Measurements from ENCODE around the gene HES4.
"Not testable (repeated sequence)": the region's sequence is repeated elsewhere in the genome, so short reads cannot be mapped to it uniquely, and the experiment has no call there.

HES4 gene

GRCh38 chr1:1033009-1033587, 33.2 kb upstream of the HES4 start:
- Histone ChIP-seq H3K27ac (ENCODE audit: low read depth, low read length, severe bottlenecking) (no peak overlapping the region), H3K4me1 (ENCODE audit: control insufficient read depth, insufficient read depth, low read length, poor library complexity, severe bottlenecking) (peaks cover 14% of the 10 kb centered on the region), H3K4me3 (ENCODE audit: extremely low read depth, insufficient read depth, low read length, poor library complexity, severe bottlenecking) (peak overlapping the region; percentile 32), H3K36me3 (ENCODE audit: control insufficient read depth, insufficient read depth, low read length) (peaks cover 18% of the 10 kb centered on the region), H3K9me3 (ENCODE audit: control insufficient read depth, low read length) (no peaks in the 10 kb centered on the region)
- 0 to 1% methylated on average over 40 to 41 of the region's 73 CpGs for WGBS, 2 experiments (ENCODE audit: insufficient coverage in 2 of 2)

GRCh38 chr1:1032424-1032823, 32.5 kb upstream of the HES4 start:
- Histone ChIP-seq H3K9me3 (ENCODE audit: control insufficient read depth, low read length) (no peaks in the 10 kb centered on the region), H3K4me3 (ENCODE audit: extremely low read depth, insufficient read depth, low read length, poor library complexity, severe bottlenecking) (no peak overlapping the region), H3K36me3 (ENCODE audit: control insufficient read depth, insufficient read depth, low read length) (peaks cover 21% of the 10 kb centered on the region), H3K4me1 (ENCODE audit: control insufficient read depth, insufficient read depth, low read length, poor library complexity, severe bottlenecking) (peaks cover 14% of the 10 kb centered on the region), H3K27ac (ENCODE audit: low read depth, low read length, severe bottlenecking) (no peak overlapping the region)
- WGBS, 2 experiments (ENCODE audit: insufficient coverage in 2 of 2) = 59 to 63% methylated on average over 16 of the region's 16 CpGs

- 94 to 98% methylated on average over 4 to 11 of the region's 11 CpGs for WGBS, 2 experiments (ENCODE audit: insufficient coverage in 2 of 2)
- Histone ChIP-seq H3K9me3 (ENCODE audit: control insufficient read depth, low read length) (no peaks in the 10 kb centered on the region), H3K36me3 (ENCODE audit: control insufficient read depth, insufficient read depth, low read length) (peaks cover 22% of the 10 kb centered on the region), H3K27ac (ENCODE audit: low read depth, low read length, severe bottlenecking) (peak overlapping the region; percentile 16), H3K4me3 (ENCODE audit: extremely low read depth, insufficient read depth, low read length, poor library complexity, severe bottlenecking) (no peak overlapping the region), H3K4me1 (ENCODE audit: control insufficient read depth, insufficient read depth, low read length, poor library complexity, severe bottlenecking) (peaks cover 15% of the 10 kb centered on the region)
Measured at GRCh38 chr1:1031659-1032235, 31.9 kb upstream of the HES4 start.

- H3K4me1 ChIP-seq (ENCODE audit: control insufficient read depth, insufficient read depth, low read length, poor library complexity, severe bottlenecking) = peaks cover 22% of the 10 kb centered on the region
- H3K27ac ChIP-seq (ENCODE audit: low read depth, low read length, severe bottlenecking) = peak overlapping the region; percentile 16
- not testable (repeated sequence) for H3K4me3 ChIP-seq (ENCODE audit: extremely low read depth, insufficient read depth, low read length, poor library complexity, severe bottlenecking); H3K9me3 ChIP-seq (ENCODE audit: control insufficient read depth, low read length)
- peaks cover 25% of the 10 kb centered on the region for H3K36me3 ChIP-seq (ENCODE audit: control insufficient read depth, insufficient read depth, low read length)
- WGBS, 2 experiments (ENCODE audit: insufficient coverage in 2 of 2) = 57 to 69% methylated on average over 4 to 7 of the region's 7 CpGs
Measured at GRCh38 chr1:1030867-1031658, 31.2 kb upstream of the HES4 start.

GRCh38 chr1:1027791-1028190, 27.9 kb upstream of the HES4 start:
- Histone ChIP-seq H3K4me3 (ENCODE audit: extremely low read depth, insufficient read depth, low read length, poor library complexity, severe bottlenecking) (no peak overlapping the region), H3K36me3 (ENCODE audit: control insufficient read depth, insufficient read depth, low read length) (peaks cover 21% of the 10 kb centered on the region), H3K27ac (ENCODE audit: low read depth, low read length, severe bottlenecking) (no peak overlapping the region), H3K9me3 (ENCODE audit: control insufficient read depth, low read length) (no peaks in the 10 kb centered on the region), H3K4me1 (ENCODE audit: control insufficient read depth, insufficient read depth, low read length, poor library complexity, severe bottlenecking) (peaks cover 47% of the 10 kb centered on the region)
- WGBS, 2 experiments (ENCODE audit: insufficient coverage in 2 of 2) = 86 to 88% methylated on average over 7 to 10 of the region's 17 CpGs

GRCh38 chr1:1026599-1027413, 26.9 kb upstream of the HES4 start:
- Histone ChIP-seq H3K36me3 (ENCODE audit: control insufficient read depth, insufficient read depth, low read length) (peaks cover 26% of the 10 kb centered on the region), H3K27ac (ENCODE audit: low read depth, low read length, severe bottlenecking) (no peak overlapping the region), H3K4me3 (ENCODE audit: extremely low read depth, insufficient read depth, low read length, poor library complexity, severe bottlenecking) (no peak overlapping the region), H3K4me1 (ENCODE audit: control insufficient read depth, insufficient read depth, low read length, poor library complexity, severe bottlenecking) (peaks cover 50% of the 10 kb centered on the region), H3K9me3 (ENCODE audit: control insufficient read depth, low read length) (no peaks in the 10 kb centered on the region)
- WGBS, 2 experiments (ENCODE audit: insufficient coverage in 2 of 2) = 83 to 91% methylated on average over 10 of the region's 21 CpGs

- 93 to 97% methylated on average over 6 to 8 of the region's 10 CpGs for WGBS, 2 experiments (ENCODE audit: insufficient coverage in 2 of 2)
- no peak overlapping the region for H3K27ac ChIP-seq (ENCODE audit: low read depth, low read length, severe bottlenecking)
Measured at GRCh38 chr1:1025730-1026129, 25.8 kb upstream of the HES4 start.

GRCh38 chr1:1024771-1025699, 25.1 kb upstream of the HES4 start:
- H3K36me3 ChIP-seq (ENCODE audit: control insufficient read depth, insufficient read depth, low read length) = peaks cover 26% of the 10 kb centered on the region
- H3K4me1 ChIP-seq (ENCODE audit: control insufficient read depth, insufficient read depth, low read length, poor library complexity, severe bottlenecking) = peaks cover 48% of the 10 kb centered on the region
- H3K27ac ChIP-seq (ENCODE audit: low read depth, low read length, severe bottlenecking) = no peak overlapping the region
- no peaks in the 10 kb centered on the region for H3K9me3 ChIP-seq (ENCODE audit: control insufficient read depth, low read length)
- H3K4me3 ChIP-seq (ENCODE audit: extremely low read depth, insufficient read depth, low read length, poor library complexity, severe bottlenecking) = no peak overlapping the region
- 58 to 63% methylated on average over 20 to 22 of the region's 31 CpGs for WGBS, 2 experiments (ENCODE audit: insufficient coverage in 2 of 2)

More at GRCh38 chr1:1025730-1026129, 25.8 kb upstream of the HES4 start:
- no peak overlapping the region for H3K4me3 ChIP-seq (ENCODE audit: extremely low read depth, insufficient read depth, low read length, poor library complexity, severe bottlenecking)
- H3K9me3 ChIP-seq (ENCODE audit: control insufficient read depth, low read length) = no peaks in the 10 kb centered on the region
- H3K4me1 ChIP-seq (ENCODE audit: control insufficient read depth, insufficient read depth, low read length, poor library complexity, severe bottlenecking) = peaks cover 48% of the 10 kb centered on the region
- peaks cover 26% of the 10 kb centered on the region for H3K36me3 ChIP-seq (ENCODE audit: control insufficient read depth, insufficient read depth, low read length)

- Histone ChIP-seq H3K36me3 (ENCODE audit: control insufficient read depth, insufficient read depth, low read length) (peaks cover 26% of the 10 kb centered on the region), H3K4me1 (ENCODE audit: control insufficient read depth, insufficient read depth, low read length, poor library complexity, severe bottlenecking) (peaks cover 48% of the 10 kb centered on the region), H3K4me3 (ENCODE audit: extremely low read depth, insufficient read depth, low read length, poor library complexity, severe bottlenecking) (no peak overlapping the region), H3K27ac (ENCODE audit: low read depth, low read length, severe bottlenecking) (no peak overlapping the region), H3K9me3 (ENCODE audit: control insufficient read depth, low read length) (no peaks in the 10 kb centered on the region)
- 77 to 80% methylated on average over 7 to 8 of the region's 9 CpGs for WGBS, 2 experiments (ENCODE audit: insufficient coverage in 2 of 2)
Measured at GRCh38 chr1:1024149-1024770, 24.4 kb upstream of the HES4 start.
